Esophagus squamous epithelium (tissue), 4 donors: ENCODE data around the gene RBKS.

Experiments
- CTCF ChIP-seq, 6 experiments: fragments of 450-650 bp in 4 of 6; fragments of 200-600 bp in 2 of 6; sonication (generic) in 2 of 6; IDR thresholded peaks; one replicate each; pipeline ENCODE4 v1.5.1; 2016 to 2019; ENCODE audit warnings: antibody characterized with exemption in 6 of 6, mild to moderate bottlenecking in 4 of 6, moderate library complexity in 4 of 6
- POLR2A ChIP-seq, 4 donors: fragments of 450-650 bp; IDR thresholded peaks; one replicate each; pipeline ENCODE4 v1.6.1; 2017; ENCODE audit warnings: antibody characterized with exemption in 4 of 4, mild to moderate bottlenecking in 4 of 4, moderate library complexity in 3 of 4

DNA sequence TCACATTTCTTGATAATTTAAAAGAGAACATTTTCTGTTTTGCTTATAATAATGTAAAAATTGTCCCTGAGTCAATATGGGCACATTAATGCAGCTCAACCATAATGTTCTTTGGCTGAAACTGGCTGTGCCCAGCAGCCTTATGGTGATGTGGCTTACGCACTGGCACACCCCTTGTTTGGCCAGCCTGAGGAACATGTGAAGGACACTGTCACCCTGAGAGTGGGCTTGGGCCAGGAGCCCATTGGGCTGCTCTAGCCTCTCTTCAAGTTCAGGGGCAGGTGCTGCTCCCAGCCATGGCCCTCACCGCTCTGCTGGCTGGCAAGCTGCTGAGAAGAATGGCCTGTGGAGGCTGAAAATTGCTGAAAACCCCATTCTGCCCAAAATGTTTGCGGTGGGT, 81.2 kb downstream of the RBKS start:
- TF ChIP-seq CTCF (IDR thresholded peaks at IDR 0.05): no peak
- TF ChIP-seq POLR2A (IDR thresholded peaks at IDR 0.05): no peak
